B cell (primary cell): ENCODE data around the gene PRUNE2. TPM values are rescaled to one million over a fixed set of nuclear protein-coding genes. Genes with fewer than 3 reads are reported as not detected.

Experiments
- ATAC-seq: fragments of 200-7000 bp; cut with Tn5 transposase; one replicate; pipeline ENCODE4 v1.10.0; 2021; ENCODE audit warnings: low read depth, mild to moderate bottlenecking, moderate number of reproducible peaks, moderate library complexity
- CTCF ChIA-PET: fragments of 350-600 bp; sonication (Branson Sonifier 250); formaldehyde crosslinking; loops from one replicate; lab custom pipeline; 2021; ENCODE audit warnings: antibody characterized with exemption, inconsistent platforms; lab: Charles Lee
- POLR2A ChIA-PET: fragments of 350-600 bp; sonication (Branson Sonifier 250); formaldehyde crosslinking; loops from one replicate; lab custom pipeline; 2021; ENCODE audit warnings: antibody characterized with exemption; lab: Charles Lee
- DNase-seq: peaks from one replicate; pipeline ENCODE4 v3.0.0; 2013
- H2AFZ ChIP-seq: 2 replicates; pipeline ENCODE4 v1.6.1; 2012; ENCODE audit warnings: mild to moderate bottlenecking, low read depth, low read length; ENCODE audit not compliant: insufficient read depth, poor library complexity, severe bottlenecking
- H3K27ac ChIP-seq, 2 donors: 1 replicate in 1 of 2; 2 replicates in 1 of 2; pipeline ENCODE4 v1.5.1; 2012 to 2013; ENCODE audit warnings: low read length in 2 of 2, mild to moderate bottlenecking in 2 of 2, moderate library complexity in 1 of 2
- H3K27me3 ChIP-seq, 4 experiments: fragments of 200-600 bp in 1 of 4; sonication (generic) in 1 of 4; replicated peaks in 1 of 4; 1 replicate in 2 of 4; 2 replicates in 2 of 4; pipeline versions ENCODE4 v1.6.1 to v1.7.0; 2013 to 2016; ENCODE audit warnings: low read length in 3 of 4, mild to moderate bottlenecking in 2 of 4, mixed read lengths in 1 of 4, moderate library complexity in 1 of 4; ENCODE audit not compliant: insufficient read depth in 4 of 4, control insufficient read depth in 3 of 4; ENCODE audit errors: control extremely low read depth in 1 of 4
- H3K36me3 ChIP-seq, 2 experiments: replicated peaks in 1 of 2; 1 replicate in 1 of 2; 2 replicates in 1 of 2; pipeline versions ENCODE4 v1.6.1 to v1.7.1; 2013; ENCODE audit warnings: low read length in 1 of 2; ENCODE audit not compliant: insufficient read depth in 2 of 2, control insufficient read depth in 1 of 2; ENCODE audit errors: control extremely low read depth in 1 of 2, extremely low read depth in 1 of 2
- H3K4me1 ChIP-seq, 2 donors: fragments of 200-600 bp in 1 of 2; sonication (generic) in 1 of 2; 1 replicate in 1 of 2; 2 replicates in 1 of 2; pipeline versions ENCODE4 v1.5.1 to v1.6.1; 2013 to 2017; ENCODE audit warnings: low read length in 2 of 2; ENCODE audit not compliant: control insufficient read depth in 2 of 2, insufficient read depth in 2 of 2
- H3K4me2 ChIP-seq: replicated peaks from 2 replicates; pipeline ENCODE3; 2012; ENCODE audit warnings: mild to moderate bottlenecking, low read depth, low read length; ENCODE audit not compliant: poor library complexity, severe bottlenecking
- H3K4me3 ChIP-seq, 5 experiments: fragments of 200-600 bp in 1 of 5; sonication (generic) in 1 of 5; 1 replicate in 3 of 5; 2 replicates in 2 of 5; pipeline versions ENCODE4 v1.5.1 to v1.7.0; 2011 to 2016; ENCODE audit warnings: low read length in 4 of 5, mild to moderate bottlenecking in 4 of 5, low read depth in 2 of 5, control low read depth in 1 of 5, moderate library complexity in 1 of 5; ENCODE audit not compliant: insufficient read depth in 1 of 5; ENCODE audit errors: control extremely low read depth in 1 of 5, extremely low read depth in 1 of 5
- H3K79me2 ChIP-seq: fragments of 200-600 bp; sonication (generic); one replicate; pipeline ENCODE4 v1.6.0; 2016; ENCODE audit warnings: low read length; ENCODE audit not compliant: control insufficient read depth, insufficient read depth
- H3K9ac ChIP-seq: fragments of 200-600 bp; sonication (generic); 2 replicates; pipeline ENCODE4 v1.6.1; 2017; ENCODE audit warnings: mild to moderate bottlenecking, low read length, moderate library complexity
- H3K9me3 ChIP-seq, 3 donors: one replicate each; pipeline versions ENCODE4 v1.6.1 to v1.7.1; 2013; ENCODE audit warnings: low read length in 2 of 3; ENCODE audit not compliant: control insufficient read depth in 2 of 3, insufficient read depth in 1 of 3; ENCODE audit errors: control extremely low read depth in 1 of 3
- H4K20me1 ChIP-seq: 2 replicates; pipeline ENCODE4 v1.6.0; 2012; ENCODE audit warnings: mild to moderate bottlenecking, low read length; ENCODE audit not compliant: insufficient read depth, control insufficient read depth, poor library complexity, severe bottlenecking
- H3K27ac Mint-ChIP-seq: one replicate; pipeline ENCODE4 v1.8.0; 2021; ENCODE audit warnings: mixed read lengths
- H3K27me3 Mint-ChIP-seq: one replicate; pipeline ENCODE4 v1.8.0; 2021; ENCODE audit warnings: mixed read lengths
- H3K4me1 Mint-ChIP-seq: one replicate; pipeline ENCODE4 v1.8.0; 2021; ENCODE audit warnings: mixed read lengths
- H3K4me3 Mint-ChIP-seq: one replicate; pipeline ENCODE4 v1.8.0; 2021; ENCODE audit warnings: mixed read lengths
- H3K9me3 Mint-ChIP-seq: one replicate; pipeline ENCODE4 v1.8.0; 2022; ENCODE audit warnings: mixed read lengths; ENCODE audit not compliant: insufficient read depth
- EZH2 ChIP-seq: IDR thresholded peaks from 2 replicates; pipeline ENCODE4 v1.6.1; 2012; ENCODE audit warnings: borderline replicate concordance, low read depth, mild to moderate bottlenecking, moderate library complexity, low read length; ENCODE audit not compliant: insufficient read depth, poor library complexity, severe bottlenecking
- WGBS: methylation state at CpG from one replicate; pipeline ENCODE4 v1.1.5; 2013; ENCODE audit warnings: missing lambda C conversion rate; ENCODE audit not compliant: insufficient coverage; 5-methylcytosine and 5-hydroxymethylcytosine counted together
- intact Hi-C: fragments of 100-400 bp; cut with micrococcal nuclease; formaldehyde crosslinking; loops from one replicate; pipeline ENCODE4 v1.10.0; 2022
- polyA plus RNA-seq: library from polyadenylated mRNA; depleted of rRNA; stranded (reverse); fragments of >200 nt; gene quantifications from 2 replicates; pipeline ENCODE4 v1.2.3, GENCODE V29; 2012
- total RNA-seq, 2 donors: library from RNA; stranded (reverse); fragments of 120-200 nt in 1 of 2; gene quantifications; 1 replicate in 1 of 2; 2 replicates in 1 of 2; pipeline versions ENCODE4 v1.2.3 to v1.2.4, GENCODE V29; 2013 to 2022
- TF ChIP-seq, protein P1 (sequence below): fragments of 200-600 bp; IDR thresholded peaks from one replicate; pipeline ENCODE4 v1.8.0; 2022; ENCODE audit warnings: antibody characterized with exemption, mild to moderate bottlenecking

PRUNE2 gene
- total and polyA plus RNA-seq, 2 donors (not counting 1 experiment from before 2014, with no cell fraction given) = 0.12 TPM; not detected in 1

DNA sequence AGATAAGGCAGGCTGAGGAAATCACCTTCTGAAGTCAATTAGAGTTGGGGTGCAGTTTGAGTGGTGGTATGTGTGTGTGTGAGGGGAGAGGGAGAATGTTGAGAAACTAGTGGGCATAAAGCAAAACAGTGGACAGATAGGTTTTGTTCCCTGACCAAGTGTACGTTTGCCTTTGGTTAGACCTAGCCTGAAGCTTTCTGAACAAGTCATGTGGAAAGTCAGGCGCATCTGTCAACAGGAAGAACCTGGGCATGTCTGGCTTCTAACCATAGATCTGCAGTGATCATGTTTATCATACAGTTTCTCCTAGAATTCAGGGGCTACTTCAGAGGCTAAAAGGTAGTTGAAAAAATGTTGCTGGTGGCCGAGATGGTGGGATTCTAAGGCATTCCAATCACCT is 284.9 kb downstream of the PRUNE2 start:
- ChIA-PET POLR2A (no interaction called here), CTCF (interaction anchor here (1.7 kb wide), 1 partner anchor 38 kb away, joined by 4 read pairs; no protein-coding TSS in a partner anchor)
- 6% methylated on average over 2 of the region's 3 CpGs for WGBS
- no peaks in the 10 kb centered on the region for H3K36me3 ChIP-seq
- peak overlapping the region; percentile 21 for H2AFZ ChIP-seq
- H3K27ac ChIP-seq = no peak overlapping the region
- DNase-seq (peak; percentile 25), ATAC-seq (no peak)
- H3K9me3 Mint-ChIP-seq = no peaks in the 10 kb centered on the region
- TF ChIP-seq EZH2 = no peak
- H3K4me1 ChIP-seq = peaks cover 11 to 12% of the 10 kb centered on the region in 2 donors
- H3K27ac Mint-ChIP-seq = peak overlapping the region; percentile 2
- intact Hi-C loops = loop anchor here (1.0 kb wide), 1 partner anchor 16 kb away; no protein-coding TSS in a partner anchor
- H4K20me1 ChIP-seq = no peaks in the 10 kb centered on the region
- no peaks in the 10 kb centered on the region for H3K27me3 ChIP-seq
- H3K79me2 ChIP-seq = no peaks in the 10 kb centered on the region
- H3K4me3 Mint-ChIP-seq = peak overlapping the region; percentile 16
- no peak overlapping the region for H3K4me3 ChIP-seq
- H3K4me1 Mint-ChIP-seq = peaks cover 17% of the 10 kb centered on the region
- H3K9me3 ChIP-seq = no peaks in the 10 kb centered on the region
- no peak overlapping the region for H3K9ac ChIP-seq
- peak overlapping the region; percentile 7 for H3K4me2 ChIP-seq
- H3K27me3 Mint-ChIP-seq = no peaks in the 10 kb centered on the region

DNA sequence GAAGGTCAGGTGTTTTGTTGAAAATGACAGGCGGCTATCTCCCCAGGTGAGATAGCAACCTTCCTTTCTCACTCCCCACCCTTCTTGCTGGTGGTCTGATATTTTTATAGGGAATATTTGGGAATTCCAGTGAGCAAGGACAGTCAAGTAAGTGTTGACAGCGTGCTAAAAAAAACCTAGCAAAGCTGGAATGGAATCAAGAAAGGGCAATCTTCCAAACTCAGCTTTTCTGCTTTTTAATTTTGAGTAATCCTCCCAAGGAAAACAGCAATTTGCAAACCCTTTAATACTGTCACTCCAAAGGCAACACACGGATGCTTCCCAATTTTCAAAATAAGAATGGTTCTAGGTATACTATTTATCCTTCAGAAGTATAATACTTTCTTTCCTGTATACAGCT is 285.3 kb downstream of the PRUNE2 start:
- no peaks in the 10 kb centered on the region for H3K79me2 ChIP-seq
- Mint-ChIP-seq H3K27me3 (no peaks in the 10 kb centered on the region), H3K4me3 (peak overlapping the region; percentile 16), H3K4me1 (peaks cover 16% of the 10 kb centered on the region), H3K27ac (no peak overlapping the region), H3K9me3 (no peaks in the 10 kb centered on the region)
- H3K9ac ChIP-seq = no peak overlapping the region
- ChIA-PET CTCF (interaction anchor here (1.7 kb wide), 1 partner anchor 38 kb away, joined by 4 read pairs; no protein-coding TSS in a partner anchor), POLR2A (interaction anchor here (0.7 kb wide), 1 partner anchor 159 kb away, joined by 3 read pairs; no protein-coding TSS in a partner anchor)
- peaks cover 11 to 12% of the 10 kb centered on the region in 2 donors for H3K4me1 ChIP-seq
- no peaks in the 10 kb centered on the region for H4K20me1 ChIP-seq
- no peak overlapping the region for H3K27ac ChIP-seq
- intact Hi-C loops = no loop called here
- H2AFZ ChIP-seq = peak overlapping the region; percentile 21
- ATAC-seq = no peak
- no peak overlapping the region for H3K4me3 ChIP-seq
- no peak for DNase-seq
- WGBS = 80% methylated on average over 1 of the region's 3 CpGs
- H3K36me3 ChIP-seq = no peaks in the 10 kb centered on the region
- TF ChIP-seq, protein P1, sequence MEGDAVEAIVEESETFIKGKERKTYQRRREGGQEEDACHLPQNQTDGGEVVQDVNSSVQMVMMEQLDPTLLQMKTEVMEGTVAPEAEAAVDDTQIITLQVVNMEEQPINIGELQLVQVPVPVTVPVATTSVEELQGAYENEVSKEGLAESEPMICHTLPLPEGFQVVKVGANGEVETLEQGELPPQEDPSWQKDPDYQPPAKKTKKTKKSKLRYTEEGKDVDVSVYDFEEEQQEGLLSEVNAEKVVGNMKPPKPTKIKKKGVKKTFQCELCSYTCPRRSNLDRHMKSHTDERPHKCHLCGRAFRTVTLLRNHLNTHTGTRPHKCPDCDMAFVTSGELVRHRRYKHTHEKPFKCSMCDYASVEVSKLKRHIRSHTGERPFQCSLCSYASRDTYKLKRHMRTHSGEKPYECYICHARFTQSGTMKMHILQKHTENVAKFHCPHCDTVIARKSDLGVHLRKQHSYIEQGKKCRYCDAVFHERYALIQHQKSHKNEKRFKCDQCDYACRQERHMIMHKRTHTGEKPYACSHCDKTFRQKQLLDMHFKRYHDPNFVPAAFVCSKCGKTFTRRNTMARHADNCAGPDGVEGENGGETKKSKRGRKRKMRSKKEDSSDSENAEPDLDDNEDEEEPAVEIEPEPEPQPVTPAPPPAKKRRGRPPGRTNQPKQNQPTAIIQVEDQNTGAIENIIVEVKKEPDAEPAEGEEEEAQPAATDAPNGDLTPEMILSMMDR = no peak
- TF ChIP-seq EZH2 = no peak
- no peaks in the 10 kb centered on the region for H3K9me3 ChIP-seq
- no peaks in the 10 kb centered on the region for H3K27me3 ChIP-seq
- peak overlapping the region; percentile 7 for H3K4me2 ChIP-seq
